Measurements from ENCODE around the gene DNAJC7. TPM values are rescaled to one million over a fixed set of nuclear protein-coding genes. Genes with fewer than 3 reads are reported as not detected.
A peak's percentile ranks its signal among the peaks of the same experiment; 100 is the strongest.

Gene DNAJC7
- total and polyA plus RNA-seq, 9 of the 15 experiments (the other 6 are each of a cell fraction or from before 2014, with no cell fraction given): 85.8 to 262 (median 157) TPM

- peak; percentile 71 for TF ChIP-seq JUNB (CRISPR knock-in tag; conservative IDR thresholded peaks at IDR 0.05)
- 0 out of 2 replicates have a peak, but pooled peaks have one; percentile 59 for TF ChIP-seq NBN (IDR thresholded peaks at IDR 0.05; ENCODE audit: low read depth)
- no peak for TF ChIP-seq CHD1 (IDR thresholded peaks at IDR 0.05; ENCODE audit: low read length)
- TF ChIP-seq MIER1 (IDR thresholded peaks at IDR 0.05; ENCODE audit: low read depth): no peak
- no peak for TF ChIP-seq PURB (CRISPR knock-in tag; IDR thresholded peaks at IDR 0.05; ENCODE audit: low read depth)
- TF ChIP-seq PHF8 (IDR thresholded peaks at IDR 0.05; ENCODE audit: borderline replicate concordance, low read length): peak; percentile 19; the same call in 1 of the 2 replicates
- no peak; the same call in 1 of the 2 replicates for TF ChIP-seq EHMT2 (IDR thresholded peaks at IDR 0.05)
- TF ChIP-seq ZBED1 (IDR thresholded peaks at IDR 0.05): no peak
- TF ChIP-seq BRD4 (IDR thresholded peaks at IDR 0.05): no peak; the same call in 1 of the 2 replicates
- no peak for TF ChIP-seq TEAD2 (tag; IDR thresholded peaks at IDR 0.05)
- TF ChIP-seq FOXJ3 (CRISPR knock-in tag; IDR thresholded peaks at IDR 0.05): no peak
- no peak for TF ChIP-seq RBM15 (IDR thresholded peaks at IDR 0.05; ENCODE audit: insufficient read depth, low read length)
- no peak for TF ChIP-seq IFI16 (CRISPR knock-in tag; IDR thresholded peaks at IDR 0.05)
- 0 out of 2 replicates have a peak, but pooled peaks have one; percentile 10 for TF ChIP-seq ZNF324 (CRISPR knock-in tag; IDR thresholded peaks at IDR 0.05)
- TF ChIP-seq KLF1 (tag; IDR thresholded peaks at IDR 0.05): no peak
- no peak for TF ChIP-seq ZNF431 (CRISPR knock-in tag; IDR thresholded peaks at IDR 0.05)
- TF ChIP-seq, protein P1, sequence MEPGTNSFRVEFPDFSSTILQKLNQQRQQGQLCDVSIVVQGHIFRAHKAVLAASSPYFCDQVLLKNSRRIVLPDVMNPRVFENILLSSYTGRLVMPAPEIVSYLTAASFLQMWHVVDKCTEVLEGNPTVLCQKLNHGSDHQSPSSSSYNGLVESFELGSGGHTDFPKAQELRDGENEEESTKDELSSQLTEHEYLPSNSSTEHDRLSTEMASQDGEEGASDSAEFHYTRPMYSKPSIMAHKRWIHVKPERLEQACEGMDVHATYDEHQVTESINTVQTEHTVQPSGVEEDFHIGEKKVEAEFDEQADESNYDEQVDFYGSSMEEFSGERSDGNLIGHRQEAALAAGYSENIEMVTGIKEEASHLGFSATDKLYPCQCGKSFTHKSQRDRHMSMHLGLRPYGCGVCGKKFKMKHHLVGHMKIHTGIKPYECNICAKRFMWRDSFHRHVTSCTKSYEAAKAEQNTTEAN (CRISPR knock-in tag; IDR thresholded peaks at IDR 0.05): no peak
- no peak for TF ChIP-seq BRF2 (IDR thresholded peaks at IDR 0.05; ENCODE audit: borderline replicate concordance, insufficient read depth, insufficient read length)
- TF ChIP-seq, protein P2, sequence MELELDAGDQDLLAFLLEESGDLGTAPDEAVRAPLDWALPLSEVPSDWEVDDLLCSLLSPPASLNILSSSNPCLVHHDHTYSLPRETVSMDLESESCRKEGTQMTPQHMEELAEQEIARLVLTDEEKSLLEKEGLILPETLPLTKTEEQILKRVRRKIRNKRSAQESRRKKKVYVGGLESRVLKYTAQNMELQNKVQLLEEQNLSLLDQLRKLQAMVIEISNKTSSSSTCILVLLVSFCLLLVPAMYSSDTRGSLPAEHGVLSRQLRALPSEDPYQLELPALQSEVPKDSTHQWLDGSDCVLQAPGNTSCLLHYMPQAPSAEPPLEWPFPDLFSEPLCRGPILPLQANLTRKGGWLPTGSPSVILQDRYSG (tag; conservative IDR thresholded peaks at IDR 0.05; ENCODE audit: low read depth): no peak
- TF ChIP-seq ZBTB7A (IDR thresholded peaks at IDR 0.05; ENCODE audit: borderline replicate concordance, control insufficient read depth, low read depth, low read length): no peak
- no peak for TF ChIP-seq ZBTB1 (CRISPR knock-in tag; IDR thresholded peaks at IDR 0.05; ENCODE audit: borderline replicate concordance, low read depth)
- TF ChIP-seq CBX1 (IDR thresholded peaks at IDR 0.05; ENCODE audit: low read depth): no peak; the same call in 1 of the 2 replicates
- TF ChIP-seq POLR2H (tag; IDR thresholded peaks at IDR 0.05; ENCODE audit: low read depth): peak; percentile 86
- TF ChIP-seq FIP1L1 (IDR thresholded peaks at IDR 0.05; ENCODE audit: low read depth, low read length, poor library complexity, severe bottlenecking): no peak
- TF ChIP-seq ETS2 (tag; IDR thresholded peaks at IDR 0.05; ENCODE audit: borderline replicate concordance, poor library complexity, severe bottlenecking): no peak
- TF ChIP-seq ZFP30 (CRISPR knock-in tag; IDR thresholded peaks at IDR 0.05; ENCODE audit: borderline replicate concordance): no peak
Observed at GRCh38 chr17:42023524-42024349, 6.5 kb upstream of the DNAJC7 start (continued).
